SK-N-SH (cell line): Measurements from ENCODE around the gene ADAMTS2. TPM values are rescaled to one million over a fixed set of nuclear protein-coding genes. Genes with fewer than 3 reads are reported as not detected.

Source experiments
- CTCF ChIA-PET: fragments of 300-600, 350-600 bp; formaldehyde crosslinking; extraction: SDS; loops from one replicate; lab custom pipeline; 2021; lab: Yijun Ruan, JAX
- POLR2A ChIA-PET: fragments of 350-600 bp; sonication (Branson Sonifier 250); formaldehyde crosslinking; extraction: SDS; loops from one replicate; lab custom pipeline; 2020; ENCODE audit warnings: antibody characterized with exemption, inconsistent platforms; lab: Yijun Ruan, JAX
- DNase-seq: peaks from one replicate; pipeline ENCODE4 v3.0.0; 2012
- H2AFZ ChIP-seq: fragments of 200-600 bp; sonication (generic); 2 replicates; pipeline ENCODE4 v1.8.1; 2016; ENCODE audit warnings: antibody characterized with exemption, mild to moderate bottlenecking, low read depth
- H3F3A ChIP-seq: fragments of 200-600 bp; sonication (generic); replicated peaks from 2 replicates; pipeline ENCODE3; 2016; ENCODE audit warnings: antibody characterized with exemption, mild to moderate bottlenecking; ENCODE audit not compliant: insufficient read depth
- H3K27ac ChIP-seq, 2 experiments: fragments of 200-500 bp in 1 of 2; fragments of 200-600 bp in 1 of 2; sonication (Bioruptor generic) in 1 of 2; sonication (generic), shearing (Covaris generic) in 1 of 2; 2 replicates each; pipeline versions ENCODE4 v1.5.1 to v1.6.1; 2014 to 2016; ENCODE audit warnings: low read depth in 2 of 2, inconsistent platforms in 1 of 2, low read length in 1 of 2, mild to moderate bottlenecking in 1 of 2, mixed read lengths in 1 of 2
- H3K27me3 ChIP-seq: fragments of 200-600 bp; sonication (generic), shearing (Covaris generic); 2 replicates; pipeline ENCODE4 v1.6.1; 2016; ENCODE audit warnings: mixed run types; ENCODE audit not compliant: insufficient read depth
- H3K36me3 ChIP-seq, 2 experiments: fragments of 200-500 bp in 1 of 2; fragments of 200-600 bp in 1 of 2; sonication (Bioruptor generic) in 1 of 2; sonication (generic) in 1 of 2; replicated peaks in 1 of 2; 2 replicates each; pipeline versions ENCODE3 to v1.5.1; 2014 to 2016; ENCODE audit warnings: low read length in 1 of 2, mild to moderate bottlenecking in 1 of 2; ENCODE audit not compliant: insufficient read depth in 2 of 2, control insufficient read depth in 1 of 2
- H3K4me1 ChIP-seq, 2 experiments: fragments of 200-500 bp in 1 of 2; fragments of 200-600 bp in 1 of 2; sonication (Bioruptor generic) in 1 of 2; sonication (generic), shearing (Covaris generic) in 1 of 2; 2 replicates each; pipeline versions ENCODE4 v1.5.1 to v1.6.1; 2014 to 2016; ENCODE audit warnings: low read depth in 1 of 2, low read length in 1 of 2, mixed run types in 1 of 2; ENCODE audit not compliant: insufficient read depth in 2 of 2, control insufficient read depth in 1 of 2
- H3K4me2 ChIP-seq: fragments of 200-600 bp; sonication (generic), shearing (Covaris generic); 2 replicates; pipeline ENCODE4 v1.6.1; 2017; ENCODE audit warnings: mixed run types
- H3K4me3 ChIP-seq, 2 experiments: fragments of 200-500 bp in 1 of 2; fragments of 200-600 bp in 1 of 2; sonication (Bioruptor generic) in 1 of 2; sonication (generic), shearing (Covaris generic) in 1 of 2; 2 replicates each; pipeline versions ENCODE4 v1.5.1 to v1.8.1; 2014 to 2016; ENCODE audit warnings: low read depth in 2 of 2, inconsistent platforms in 1 of 2, low read length in 1 of 2, mild to moderate bottlenecking in 1 of 2, mixed read lengths in 1 of 2, moderate library complexity in 1 of 2
- H3K79me2 ChIP-seq: fragments of 200-600 bp; sonication (generic); 2 replicates; pipeline ENCODE4 v1.8.1; 2017; ENCODE audit warnings: mild to moderate bottlenecking; ENCODE audit not compliant: insufficient read depth
- H3K9ac ChIP-seq: fragments of 200-600 bp; sonication (generic); 2 replicates; pipeline ENCODE4 v1.6.1; 2017; ENCODE audit warnings: mixed run types
- H3K9me2 ChIP-seq: fragments of 200-600 bp; sonication (generic); 2 replicates; pipeline ENCODE4 v1.6.1; 2017; ENCODE audit warnings: mixed run types
- H3K9me3 ChIP-seq: fragments of 200-600 bp; sonication (generic); 2 replicates; pipeline ENCODE4 v1.6.1; 2017; ENCODE audit warnings: mixed run types, mild to moderate bottlenecking, moderate library complexity
- H4K20me1 ChIP-seq: fragments of 200-600 bp; sonication (generic); 2 replicates; pipeline ENCODE4 v1.6.1; 2017; ENCODE audit warnings: mild to moderate bottlenecking, mixed run types; ENCODE audit not compliant: insufficient read depth
- EP300 ChIP-seq, 2 experiments: IDR thresholded peaks; 2 replicates each; pipeline versions ENCODE4 v1.4.0 to v1.6.1; 2012; ENCODE audit warnings: borderline replicate concordance in 1 of 2, low read depth in 1 of 2, low read length in 1 of 2
- FOXM1 ChIP-seq: IDR thresholded peaks from 2 replicates; pipeline ENCODE4 v1.4.0; 2012; ENCODE audit warnings: low read depth, mild to moderate bottlenecking
- MXI1 ChIP-seq: IDR thresholded peaks from 2 replicates; pipeline ENCODE4 v1.6.1; 2012; ENCODE audit warnings: mild to moderate bottlenecking, low read depth, low read length, improper control_type of control experiment
- POLR2AphosphoS5 ChIP-seq: IDR thresholded peaks from 2 replicates; pipeline ENCODE4 v1.6.1; 2012; ENCODE audit warnings: low read depth, low read length
- RAD21 ChIP-seq: IDR thresholded peaks from 2 replicates; pipeline ENCODE4 v1.6.1; 2012; ENCODE audit warnings: mild to moderate bottlenecking, low read length
- RCOR1 ChIP-seq: fragments of 150-350 bp; IDR thresholded peaks from 2 replicates; pipeline ENCODE4 v1.6.1; 2017; ENCODE audit warnings: antibody characterized with exemption, low read length
- RFX5 ChIP-seq: IDR thresholded peaks from 2 replicates; pipeline ENCODE4 v1.6.1; 2012; ENCODE audit warnings: mild to moderate bottlenecking, improper control_type of control experiment, low read length
- SMC3 ChIP-seq: IDR thresholded peaks from 2 replicates; pipeline ENCODE4 v1.6.1; 2012; ENCODE audit warnings: low read depth, low read length, improper control_type of control experiment
- ZBTB33 ChIP-seq: IDR thresholded peaks from 2 replicates; pipeline ENCODE4 v1.4.0; 2012; ENCODE audit warnings: low read depth, borderline replicate concordance
- WGBS: methylation state at CpG from one replicate; pipeline ENCODE4 v1.1.6; 2017; ENCODE audit warnings: low lambda C conversion rate; 5-methylcytosine and 5-hydroxymethylcytosine counted together
- polyA plus RNA-seq, 3 experiments: library from polyadenylated mRNA; depleted of rRNA; stranded (reverse); fragments of >200 nt; gene quantifications; 2 replicates each; pipeline ENCODE4 v1.2.3, GENCODE V29; 2012
- TF ChIP-seq, protein P1 (sequence below): IDR thresholded peaks from 2 replicates; pipeline ENCODE4 v1.6.1; 2012; ENCODE audit warnings: mild to moderate bottlenecking, low read depth, low read length, moderate library complexity

The ADAMTS2 gene
- polyA plus RNA-seq, 1 of the 3 experiments (the other 2 are of a cell fraction), result 0.12 TPM

- peak; percentile 80 for DNase-seq
- no peak overlapping the region for H3K4me2 ChIP-seq
- ChIA-PET POLR2A (interaction anchor here (0.9 to 1.0 kb wide), 2 partner anchors 8 to 21 kb away, joined by 3 to 4 read pairs; no protein-coding TSS in a partner anchor), CTCF (interaction anchor here (0.6 to 6.3 kb wide), 25 partner anchors 8 to 170 kb away, joined by 3 to 46 read pairs (median 4); no protein-coding TSS in a partner anchor)
- no peaks in the 10 kb centered on the region for H3K27me3 ChIP-seq
- no peak overlapping the region; a peak in 1 of 4 replicates for H3K4me3 ChIP-seq
- H3K27ac ChIP-seq, result peak overlapping the region in 1 of 2 experiments; percentile 96; a peak in 2 of 4 replicates
- no peaks in the 10 kb centered on the region for H4K20me1 ChIP-seq
- TF ChIP-seq EP300 (IDR thresholded peaks at IDR 0.05; ENCODE audit: borderline replicate concordance in 1 of 2, low read depth in 1 of 2, low read length in 1 of 2) (peak in 1 of 2 experiments; percentile 51; a peak in 2 of 4 replicates), RFX5 (no peak), FOXM1 (no peak), RAD21 (peak; percentile 72), RCOR1 (peak; percentile 56), SMC3 (peak; percentile 44; the same call in 1 of the 2 replicates), MXI1 (peak; percentile 38; the same call in 1 of the 2 replicates)
- no peak overlapping the region for H2AFZ ChIP-seq
- H3K9me3 ChIP-seq, result no peaks in the 10 kb centered on the region
- H3K9me2 ChIP-seq, result no peaks in the 10 kb centered on the region
- 23% methylated on average over 8 of the region's 11 CpGs for WGBS
- H3K9ac ChIP-seq, result no peak overlapping the region
- no peaks in the 10 kb centered on the region for H3K79me2 ChIP-seq
- no peaks in the 10 kb centered on the region for H3F3A ChIP-seq
- peaks cover 0 to 90% of the 10 kb centered on the region in 2 experiments; a peak in 1 of 4 replicates for H3K4me1 ChIP-seq
- no peaks in the 10 kb centered on the region for H3K36me3 ChIP-seq
Observed at GRCh38 chr5:179323026-179323870, 22.0 kb downstream of the ADAMTS2 start.

- Histone ChIP-seq H3K4me3 (no peak overlapping the region; a peak in 1 of 4 replicates), H3K4me2 (no peak overlapping the region), H3K27me3 (no peaks in the 10 kb centered on the region), H3F3A (no peaks in the 10 kb centered on the region), H3K79me2 (no peaks in the 10 kb centered on the region), H3K27ac (peak overlapping the region in 1 of 2 experiments; percentile 96; a peak in 2 of 4 replicates), H2AFZ (no peak overlapping the region), H4K20me1 (no peaks in the 10 kb centered on the region), H3K9me2 (no peaks in the 10 kb centered on the region), H3K9me3 (no peaks in the 10 kb centered on the region), H3K4me1 (peaks cover 0 to 96% of the 10 kb centered on the region in 2 experiments; a peak in 1 of 4 replicates), H3K9ac (no peak overlapping the region), H3K36me3 (no peaks in the 10 kb centered on the region)
- CTCF ChIA-PET, result interaction anchor here (0.6 to 6.3 kb wide), 18 partner anchors 11 to 171 kb away, joined by 3 to 46 read pairs (median 4); no protein-coding TSS in a partner anchor
- DNase-seq, result no peak
- TF ChIP-seq, protein P1, sequence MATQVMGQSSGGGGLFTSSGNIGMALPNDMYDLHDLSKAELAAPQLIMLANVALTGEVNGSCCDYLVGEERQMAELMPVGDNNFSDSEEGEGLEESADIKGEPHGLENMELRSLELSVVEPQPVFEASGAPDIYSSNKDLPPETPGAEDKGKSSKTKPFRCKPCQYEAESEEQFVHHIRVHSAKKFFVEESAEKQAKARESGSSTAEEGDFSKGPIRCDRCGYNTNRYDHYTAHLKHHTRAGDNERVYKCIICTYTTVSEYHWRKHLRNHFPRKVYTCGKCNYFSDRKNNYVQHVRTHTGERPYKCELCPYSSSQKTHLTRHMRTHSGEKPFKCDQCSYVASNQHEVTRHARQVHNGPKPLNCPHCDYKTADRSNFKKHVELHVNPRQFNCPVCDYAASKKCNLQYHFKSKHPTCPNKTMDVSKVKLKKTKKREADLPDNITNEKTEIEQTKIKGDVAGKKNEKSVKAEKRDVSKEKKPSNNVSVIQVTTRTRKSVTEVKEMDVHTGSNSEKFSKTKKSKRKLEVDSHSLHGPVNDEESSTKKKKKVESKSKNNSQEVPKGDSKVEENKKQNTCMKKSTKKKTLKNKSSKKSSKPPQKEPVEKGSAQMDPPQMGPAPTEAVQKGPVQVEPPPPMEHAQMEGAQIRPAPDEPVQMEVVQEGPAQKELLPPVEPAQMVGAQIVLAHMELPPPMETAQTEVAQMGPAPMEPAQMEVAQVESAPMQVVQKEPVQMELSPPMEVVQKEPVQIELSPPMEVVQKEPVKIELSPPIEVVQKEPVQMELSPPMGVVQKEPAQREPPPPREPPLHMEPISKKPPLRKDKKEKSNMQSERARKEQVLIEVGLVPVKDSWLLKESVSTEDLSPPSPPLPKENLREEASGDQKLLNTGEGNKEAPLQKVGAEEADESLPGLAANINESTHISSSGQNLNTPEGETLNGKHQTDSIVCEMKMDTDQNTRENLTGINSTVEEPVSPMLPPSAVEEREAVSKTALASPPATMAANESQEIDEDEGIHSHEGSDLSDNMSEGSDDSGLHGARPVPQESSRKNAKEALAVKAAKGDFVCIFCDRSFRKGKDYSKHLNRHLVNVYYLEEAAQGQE, result no peak
- TF ChIP-seq SMC3, result no peak
- TF ChIP-seq ZBTB33, result no peak
- no peak for TF ChIP-seq POLR2AphosphoS5
- POLR2A ChIA-PET, result interaction anchor here (0.9 kb wide), 1 partner anchor 9 kb away, joined by 4 read pairs; no protein-coding TSS in a partner anchor
- 44% methylated on average over 22 of the region's 32 CpGs for WGBS
Observed at GRCh38 chr5:179322071-179323025, 22.9 kb downstream of the ADAMTS2 start.
